Esophagus muscularis mucosa (tissue), 3 donors: ENCODE measurements around the gene COPS7B.

Source experiments
- POLR2AphosphoS5 ChIP-seq, 2 donors: sonication (generic); formaldehyde crosslinking; IDR thresholded peaks; one replicate each; pipeline ENCODE4 v1.6.1; 2017; ENCODE audit warnings: antibody characterized with exemption in 2 of 2
- TF ChIP-seq, protein P1 (sequence below), 3 experiments: fragments of 200-600 bp in 2 of 3; fragments of 450-650 bp in 1 of 3; sonication (generic) in 2 of 3; IDR thresholded peaks; one replicate each; pipeline ENCODE4 v1.5.1; 2017 to 2019; ENCODE audit warnings: antibody characterized with exemption in 3 of 3, mild to moderate bottlenecking in 2 of 3, moderate library complexity in 1 of 3

DNA sequence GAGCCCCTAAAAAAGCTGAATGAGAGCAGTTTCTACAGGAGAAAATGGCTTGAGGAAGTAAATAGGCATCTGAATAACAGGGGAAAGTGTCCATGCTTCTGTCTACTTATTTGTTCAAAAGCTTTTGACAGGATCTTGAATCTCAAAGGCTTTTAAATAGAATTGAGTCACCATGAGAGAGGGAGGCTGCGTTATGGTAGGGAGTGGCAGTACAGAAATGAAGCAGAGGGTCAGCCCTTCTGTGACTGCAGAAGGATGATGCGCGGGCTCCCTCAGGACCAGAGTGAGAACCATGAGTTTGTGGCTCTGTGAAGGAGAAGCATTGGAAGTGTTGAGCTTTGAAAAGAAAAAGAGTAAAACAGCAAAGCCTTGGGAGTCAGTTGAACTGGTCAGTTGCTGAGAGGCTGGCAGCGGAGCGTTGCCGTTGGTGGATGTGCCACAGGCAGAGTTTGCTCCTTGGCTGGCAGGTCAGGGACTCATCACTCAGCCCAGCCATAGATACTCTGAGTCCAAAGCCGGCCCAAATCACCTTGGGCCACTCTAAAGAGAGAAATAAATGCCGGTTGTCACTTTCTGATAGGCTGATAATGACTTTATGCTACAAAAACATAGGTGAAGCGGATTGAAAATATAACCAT, 17.4 kb downstream of the COPS7B start:
- TF ChIP-seq, protein P1, sequence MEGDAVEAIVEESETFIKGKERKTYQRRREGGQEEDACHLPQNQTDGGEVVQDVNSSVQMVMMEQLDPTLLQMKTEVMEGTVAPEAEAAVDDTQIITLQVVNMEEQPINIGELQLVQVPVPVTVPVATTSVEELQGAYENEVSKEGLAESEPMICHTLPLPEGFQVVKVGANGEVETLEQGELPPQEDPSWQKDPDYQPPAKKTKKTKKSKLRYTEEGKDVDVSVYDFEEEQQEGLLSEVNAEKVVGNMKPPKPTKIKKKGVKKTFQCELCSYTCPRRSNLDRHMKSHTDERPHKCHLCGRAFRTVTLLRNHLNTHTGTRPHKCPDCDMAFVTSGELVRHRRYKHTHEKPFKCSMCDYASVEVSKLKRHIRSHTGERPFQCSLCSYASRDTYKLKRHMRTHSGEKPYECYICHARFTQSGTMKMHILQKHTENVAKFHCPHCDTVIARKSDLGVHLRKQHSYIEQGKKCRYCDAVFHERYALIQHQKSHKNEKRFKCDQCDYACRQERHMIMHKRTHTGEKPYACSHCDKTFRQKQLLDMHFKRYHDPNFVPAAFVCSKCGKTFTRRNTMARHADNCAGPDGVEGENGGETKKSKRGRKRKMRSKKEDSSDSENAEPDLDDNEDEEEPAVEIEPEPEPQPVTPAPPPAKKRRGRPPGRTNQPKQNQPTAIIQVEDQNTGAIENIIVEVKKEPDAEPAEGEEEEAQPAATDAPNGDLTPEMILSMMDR (IDR thresholded peaks at IDR 0.05), result no peak
- no peak for TF ChIP-seq POLR2AphosphoS5 (IDR thresholded peaks at IDR 0.05)
